HAP-1 (cell line): ENCODE results near the gene KLRB1.
"Not testable (repeated sequence)": the region's sequence is repeated elsewhere in the genome, so short reads cannot be mapped to it uniquely, and the experiment has no call there.

Experiments
- DNase-seq, 2 experiments: peaks; one replicate each; pipeline ENCODE4 v3.0.0-alpha.2; 2016 to 2020; ENCODE audit warnings: low spot score in 2 of 2
- H3K27me3 ChIP-seq: fragments of 250-450 bp; sonication (Bioruptor Pico); 2 replicates; pipeline ENCODE4 v1.5.1; 2020; ENCODE audit warnings: low read depth, mild to moderate bottlenecking, moderate library complexity
- H3K36me3 ChIP-seq: fragments of 250-450 bp; sonication (Bioruptor Pico); replicated peaks from 2 replicates; pipeline ENCODE4 v1.5.1; 2020; ENCODE audit warnings: mild to moderate bottlenecking
- H3K4me1 ChIP-seq: fragments of 250-450 bp; sonication (Bioruptor Pico); 2 replicates; pipeline ENCODE4 v1.5.1; 2020; ENCODE audit warnings: mild to moderate bottlenecking
- H3K4me3 ChIP-seq: fragments of 250-450 bp; sonication (Bioruptor Pico); 2 replicates; pipeline ENCODE4 v1.5.1; 2020; ENCODE audit warnings: mild to moderate bottlenecking, moderate library complexity
- H3K9me3 ChIP-seq: fragments of 250-450 bp; sonication (Bioruptor Pico); 2 replicates; pipeline ENCODE4 v1.5.1; 2020; ENCODE audit warnings: mild to moderate bottlenecking, moderate library complexity
- in situ Hi-C: fragments of 300-500 bp; cut with MboI; formaldehyde crosslinking; loops from 3 replicates; pipeline ENCODE4 v1.14.3; 2020; ENCODE audit warnings: low sequenced_read_pairs, inconsistent platforms, mixed read lengths

The KLRB1 gene

GRCh38 chr12:9606247-9606646, 1.5 kb downstream of the KLRB1 start:
- H3K4me3 ChIP-seq = no peak overlapping the region
- H3K9me3 ChIP-seq = no peaks in the 10 kb centered on the region
- no peak for DNase-seq
- peaks cover 4% of the 10 kb centered on the region for H3K4me1 ChIP-seq
- no peaks in the 10 kb centered on the region for H3K36me3 ChIP-seq
- no peaks in the 10 kb centered on the region for H3K27me3 ChIP-seq
- in situ Hi-C loops = no loop called here

DNA sequence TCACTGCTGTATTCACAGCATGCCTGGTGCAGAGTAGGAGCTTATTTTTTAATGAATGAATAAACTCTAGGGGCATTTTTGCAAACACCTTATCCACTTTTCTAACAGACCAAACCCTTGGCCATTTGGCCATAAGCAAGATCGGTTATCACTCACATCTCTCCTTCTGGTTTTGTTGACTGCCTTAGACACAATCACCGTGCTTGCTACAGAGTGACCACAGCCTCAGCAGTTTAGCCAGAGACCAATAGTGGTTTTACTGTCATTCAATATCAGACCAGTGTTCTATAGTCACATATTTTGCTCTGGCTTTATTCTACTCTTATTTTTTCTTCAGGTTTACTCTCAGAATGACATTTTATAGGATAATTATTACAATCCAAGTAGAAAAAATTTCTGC, 2.2 kb downstream of the KLRB1 start:
- in situ Hi-C loops = no loop called here
- Histone ChIP-seq H3K27me3 (no peaks in the 10 kb centered on the region), H3K4me3 (no peak overlapping the region), H3K36me3 (no peaks in the 10 kb centered on the region), H3K4me1 (peaks cover 6% of the 10 kb centered on the region), H3K9me3 (no peaks in the 10 kb centered on the region)
- DNase-seq = no peak

DNA sequence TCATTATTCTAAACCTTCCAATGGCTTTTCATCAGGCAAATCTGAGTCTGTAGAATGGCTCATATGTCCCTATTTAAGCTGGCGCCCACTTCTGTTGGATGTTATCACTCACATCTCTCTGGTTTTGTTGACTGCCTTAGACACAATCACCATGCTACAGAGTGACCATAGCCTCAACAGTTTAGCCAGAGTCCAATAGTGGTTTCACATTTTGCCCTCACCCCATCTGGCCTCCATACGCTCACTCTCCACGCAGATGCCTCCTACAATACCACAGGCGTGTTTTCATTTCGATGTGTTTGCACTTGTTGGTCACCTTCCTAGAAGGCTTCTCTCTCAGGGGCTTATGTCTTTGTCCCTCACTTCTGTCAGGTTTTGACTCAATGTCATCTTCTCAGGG, 3.4 kb downstream of the KLRB1 start:
- in situ Hi-C loops = no loop called here

DNA sequence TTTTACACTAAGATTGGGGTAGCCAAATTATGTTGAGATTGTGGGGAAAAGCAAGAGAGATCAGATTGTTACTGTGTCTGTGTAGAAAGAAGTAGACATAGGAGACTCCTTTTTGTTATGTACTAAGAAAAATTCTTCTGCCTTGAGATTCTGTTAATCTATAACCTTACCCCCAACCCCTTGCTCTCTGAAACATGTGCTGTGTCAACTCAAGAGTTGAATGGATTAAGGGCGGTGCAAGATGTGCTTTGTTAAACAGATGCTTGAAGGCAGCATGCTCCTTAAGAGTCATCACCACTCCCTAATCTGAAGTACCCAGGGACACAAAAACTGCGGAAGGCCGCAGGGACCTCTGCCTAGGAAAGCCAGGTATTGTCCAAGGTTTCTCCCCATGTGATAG, 7.3 kb downstream of the KLRB1 start:
- H3K4me1 ChIP-seq = peaks cover 19% of the 10 kb centered on the region
- H3K4me3 ChIP-seq, in situ Hi-C loops, H3K27me3 ChIP-seq, H3K36me3 ChIP-seq, H3K9me3 ChIP-seq: not testable (repeated sequence)
- peak in 1 of 2 experiments; percentile 57 for DNase-seq

More for the DNA sequence above, 3.4 kb downstream of the KLRB1 start:
- H3K9me3 ChIP-seq = no peaks in the 10 kb centered on the region
- H3K4me3 ChIP-seq = no peak overlapping the region
- no peaks in the 10 kb centered on the region for H3K36me3 ChIP-seq
- H3K4me1 ChIP-seq = peaks cover 18% of the 10 kb centered on the region
- no peak for DNase-seq
- no peaks in the 10 kb centered on the region for H3K27me3 ChIP-seq

DNA sequence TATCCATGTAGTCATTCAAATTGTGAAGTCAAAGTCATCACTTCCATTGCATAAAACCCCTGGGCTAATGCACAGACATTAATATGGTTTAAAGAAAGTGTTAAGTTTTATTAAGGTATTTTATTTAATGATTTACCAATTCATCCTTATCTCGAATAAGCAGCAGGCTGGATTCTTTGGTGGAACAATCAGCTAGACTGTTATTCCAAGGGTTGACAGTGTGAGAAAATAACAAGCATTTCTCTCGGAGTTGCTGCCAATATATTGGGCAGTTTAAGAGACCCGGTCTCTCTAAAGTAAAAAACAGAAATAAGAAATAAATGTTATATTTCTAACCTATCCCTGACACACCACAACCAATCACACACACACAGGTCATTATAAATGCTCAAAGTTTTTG, 9.4 kb downstream of the KLRB1 start:
- no peaks in the 10 kb centered on the region for H3K27me3 ChIP-seq
- H3K4me1 ChIP-seq = peaks cover 19% of the 10 kb centered on the region
- no peaks in the 10 kb centered on the region for H3K36me3 ChIP-seq
- no peaks in the 10 kb centered on the region for H3K9me3 ChIP-seq
- no peak overlapping the region for H3K4me3 ChIP-seq
- in situ Hi-C loops = no loop called here
- no peak for DNase-seq

- in situ Hi-C loops = no loop called here
- no peaks in the 10 kb centered on the region for H3K27me3 ChIP-seq
- H3K4me1 ChIP-seq = peaks cover 19% of the 10 kb centered on the region
- H3K9me3 ChIP-seq = no peaks in the 10 kb centered on the region
- DNase-seq = no peak
- H3K4me3 ChIP-seq = no peak overlapping the region
- H3K36me3 ChIP-seq = no peaks in the 10 kb centered on the region
Observed at GRCh38 chr12:9597365-9597764, 10.4 kb downstream of the KLRB1 start.

DNA sequence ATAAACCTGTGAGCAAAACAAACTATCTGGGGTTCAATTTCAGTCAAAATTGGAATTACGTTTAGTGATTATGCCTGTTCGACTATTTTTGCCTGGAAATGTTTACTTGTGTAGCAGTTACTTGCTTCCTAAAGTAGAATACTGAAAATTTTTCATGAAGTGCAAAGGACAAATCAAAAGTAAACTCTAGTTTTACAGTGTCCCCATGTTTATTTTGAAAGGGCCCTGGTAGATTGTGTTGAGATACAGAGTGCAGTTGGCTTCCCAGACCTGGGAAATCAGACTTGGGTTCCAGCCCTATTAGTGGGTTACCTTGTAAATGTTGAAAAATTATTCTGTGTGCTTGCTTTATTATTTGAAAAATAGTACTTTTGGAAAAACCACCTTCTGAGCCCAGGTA, 17.3 kb downstream of the KLRB1 start:
- Histone ChIP-seq H3K27me3 (no peaks in the 10 kb centered on the region), H3K9me3 (no peaks in the 10 kb centered on the region), H3K4me1 (no peaks in the 10 kb centered on the region), H3K4me3 (no peak overlapping the region), H3K36me3 (no peaks in the 10 kb centered on the region)
- in situ Hi-C loops = no loop called here
- DNase-seq = no peak

- Histone ChIP-seq H3K4me3 (no peak overlapping the region), H3K4me1 (no peaks in the 10 kb centered on the region), H3K36me3 (no peaks in the 10 kb centered on the region), H3K9me3 (no peaks in the 10 kb centered on the region), H3K27me3 (no peaks in the 10 kb centered on the region)
- in situ Hi-C loops = no loop called here
- DNase-seq = no peak
Observed at GRCh38 chr12:9588749-9589148, 19.0 kb downstream of the KLRB1 start.

DNA sequence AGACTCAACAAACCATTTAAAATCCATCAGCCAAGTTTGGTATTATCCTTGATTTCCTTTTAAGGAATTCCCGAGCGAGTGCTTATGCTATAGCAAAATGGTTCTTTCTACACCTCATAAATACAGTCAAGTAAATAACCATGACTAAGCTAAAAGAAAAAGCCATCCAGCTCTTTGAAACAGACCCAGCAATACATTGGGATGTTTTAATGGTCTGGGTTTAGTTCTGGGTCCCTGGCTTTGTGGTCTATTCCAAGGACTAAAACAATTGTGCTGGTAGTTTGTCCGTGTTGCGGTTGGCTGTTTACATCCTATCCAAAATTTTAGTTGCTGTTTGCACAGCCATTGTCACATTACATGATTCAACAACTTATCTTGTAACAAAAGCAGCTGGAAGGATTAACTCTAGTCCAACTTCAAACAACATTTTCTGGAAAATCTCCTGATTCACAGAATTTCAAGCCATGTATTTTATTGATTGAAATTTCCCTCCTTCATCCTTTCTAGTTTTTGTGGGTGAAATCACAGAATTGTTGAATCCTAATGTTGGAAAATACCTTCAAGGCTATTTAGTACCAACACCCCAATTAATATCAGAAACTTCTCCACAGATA, 19.6 kb downstream of the KLRB1 start:
- in situ Hi-C loops = no loop called here

DNA sequence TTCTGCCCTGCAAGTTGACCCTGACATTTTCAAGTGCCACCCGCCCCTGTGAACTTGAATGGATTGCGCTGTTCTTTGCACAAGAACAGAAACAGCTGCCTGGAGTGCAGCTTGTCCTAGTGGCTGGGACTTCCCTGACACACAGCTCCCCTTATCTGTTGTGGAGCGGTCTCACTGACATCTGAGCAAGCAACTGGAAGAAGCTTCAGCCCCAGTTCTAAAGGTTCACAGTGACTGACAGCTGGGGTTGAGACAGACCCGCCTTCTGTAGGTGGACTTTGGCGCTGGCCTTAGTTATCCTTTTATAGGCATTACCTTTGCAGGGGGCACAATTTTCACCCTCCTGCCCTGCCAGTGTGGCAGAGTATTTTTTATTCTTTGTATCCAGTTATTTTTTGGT, 30.0 kb downstream of the KLRB1 start:
- H3K4me3 ChIP-seq, H3K4me1 ChIP-seq, DNase-seq, H3K27me3 ChIP-seq, H3K9me3 ChIP-seq, H3K36me3 ChIP-seq, in situ Hi-C loops: not testable (repeated sequence)

More for the DNA sequence above, 19.6 kb downstream of the KLRB1 start:
- no peaks in the 10 kb centered on the region for H3K27me3 ChIP-seq
- no peak overlapping the region for H3K4me3 ChIP-seq
- H3K9me3 ChIP-seq = no peaks in the 10 kb centered on the region
- H3K4me1 ChIP-seq = no peaks in the 10 kb centered on the region
- H3K36me3 ChIP-seq = no peaks in the 10 kb centered on the region
- DNase-seq = no peak

DNA sequence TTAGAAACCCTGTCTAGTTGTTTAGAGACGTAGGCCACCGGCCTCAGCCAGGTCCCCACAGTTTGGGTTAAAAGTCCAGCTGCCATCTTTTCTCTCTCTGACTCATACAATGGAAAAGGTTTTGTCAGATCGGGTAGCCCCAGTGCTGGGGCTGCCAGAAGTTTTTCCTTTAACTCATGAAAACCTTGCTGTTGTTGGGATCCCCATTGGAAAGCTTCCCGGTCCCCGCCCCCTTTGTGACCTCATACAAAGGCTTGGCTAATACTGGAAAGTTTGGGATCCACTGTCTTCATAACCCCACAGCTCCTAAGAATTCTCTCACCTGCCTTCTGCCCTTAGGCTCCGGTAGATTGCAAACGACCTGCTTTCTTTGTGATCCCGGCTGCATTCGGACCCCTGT, 40.6 kb downstream of the KLRB1 start:
- H3K27me3 ChIP-seq, DNase-seq, in situ Hi-C loops, H3K4me3 ChIP-seq, H3K4me1 ChIP-seq, H3K9me3 ChIP-seq, H3K36me3 ChIP-seq: not testable (repeated sequence)

DNA sequence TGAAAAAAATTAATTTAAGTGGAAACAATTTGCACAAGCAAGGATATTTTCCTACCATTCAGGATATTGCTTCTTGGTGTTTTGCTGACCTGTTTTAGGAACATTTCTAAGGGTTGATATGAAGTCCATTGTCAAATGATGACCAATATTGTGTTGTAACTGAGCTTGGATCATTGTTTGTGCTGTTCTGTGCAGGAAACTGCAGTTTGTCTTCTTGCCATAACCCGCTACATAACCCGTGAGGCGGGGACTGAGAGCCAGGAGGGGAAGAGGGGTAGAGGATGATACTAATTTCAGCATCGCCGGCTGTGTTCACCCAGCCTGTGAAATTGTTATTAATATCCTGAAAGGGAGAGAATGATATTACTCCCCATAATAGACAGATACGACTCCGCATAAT, 41.6 kb downstream of the KLRB1 start:
- H3K36me3 ChIP-seq, in situ Hi-C loops, H3K4me1 ChIP-seq: not testable (repeated sequence)

GRCh38 chr12:9564418-9564817, 43.3 kb downstream of the KLRB1 start:
- H3K9me3 ChIP-seq, H3K4me1 ChIP-seq, DNase-seq, H3K36me3 ChIP-seq, H3K27me3 ChIP-seq, H3K4me3 ChIP-seq, in situ Hi-C loops: not testable (repeated sequence)

More for the DNA sequence above, 41.6 kb downstream of the KLRB1 start:
- H3K27me3 ChIP-seq, H3K9me3 ChIP-seq, H3K4me3 ChIP-seq, DNase-seq: not testable (repeated sequence)

DNA sequence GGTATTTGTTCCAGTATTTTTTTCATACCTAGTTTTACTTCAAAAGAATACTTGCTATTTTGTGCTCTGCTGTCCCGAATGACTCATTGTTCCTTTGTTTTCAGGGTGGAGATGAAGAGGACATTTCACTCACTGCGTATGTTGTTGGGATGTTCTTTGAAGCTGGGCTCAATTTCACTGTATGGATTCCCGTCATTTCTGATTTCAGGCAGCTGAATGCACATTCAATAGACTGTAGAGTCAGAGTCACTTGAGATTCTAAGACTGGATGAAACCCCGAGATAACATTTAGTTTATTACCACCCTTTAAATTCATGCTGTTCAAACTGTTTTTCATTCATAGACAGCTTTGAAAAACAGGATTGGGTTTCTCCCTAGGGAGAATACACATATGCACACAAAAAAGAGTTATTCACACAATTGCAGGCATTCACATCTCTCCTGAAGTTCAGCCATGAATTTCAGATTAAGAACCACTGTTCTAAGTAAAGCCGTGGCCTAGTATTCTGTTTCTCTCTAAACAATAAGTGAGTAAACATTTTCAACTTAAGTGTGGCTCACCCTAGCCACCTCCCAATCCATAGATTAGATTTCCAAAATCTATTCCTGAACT, 44.8 kb downstream of the KLRB1 start:
- H3K4me1 ChIP-seq, H3K36me3 ChIP-seq, H3K9me3 ChIP-seq, H3K27me3 ChIP-seq, DNase-seq, H3K4me3 ChIP-seq, in situ Hi-C loops: not testable (repeated sequence)

GRCh38 chr12:9545489-9545888, 62.2 kb downstream of the KLRB1 start:
- H3K9me3 ChIP-seq, H3K4me1 ChIP-seq, H3K36me3 ChIP-seq, H3K4me3 ChIP-seq, H3K27me3 ChIP-seq, in situ Hi-C loops: not testable (repeated sequence)
- peak in 1 of 2 experiments; percentile 10 for DNase-seq
